Cardiac muscle cell (in vitro differentiated cells and primary cell): ENCODE measurements around the gene ZNF276. TPM values are rescaled to one million over a fixed set of nuclear protein-coding genes. Genes with fewer than 3 reads are reported as not detected.

Source experiments
- DNase-seq, 2 donors: peaks; one replicate each; pipeline versions ENCODE4 v3.0.0 to v3.0.0-alpha.2; 2010 to 2017; ENCODE audit warnings: low read depth in 1 of 2, low spot score in 1 of 2
- H3K27ac ChIP-seq: fragments of 200-600 bp; sonication (generic); 2 replicates; pipeline ENCODE4 v1.5.1; 2016
- H3K27me3 ChIP-seq: fragments of 200-600 bp; sonication (generic); 2 replicates; pipeline ENCODE4 v1.6.0; 2016; ENCODE audit warnings: control low read depth
- H3K36me3 ChIP-seq: fragments of 200-600 bp; sonication (generic); 2 replicates; pipeline ENCODE4 v1.5.1; 2016; ENCODE audit warnings: control low read depth
- H3K4me1 ChIP-seq: fragments of 200-600 bp; sonication (generic); 2 replicates; pipeline ENCODE4 v1.8.1; 2017; ENCODE audit warnings: low read depth, mild to moderate bottlenecking, mixed run types
- H3K4me3 ChIP-seq: fragments of 200-600 bp; sonication (generic); 2 replicates; pipeline ENCODE4 v1.5.1; 2016; ENCODE audit warnings: mild to moderate bottlenecking
- H3K9me3 ChIP-seq: fragments of 200-600 bp; sonication (generic); 2 replicates; pipeline ENCODE4 v1.5.1; 2017; ENCODE audit warnings: low read depth, mild to moderate bottlenecking, control low read depth
- polyA plus RNA-seq: library from polyadenylated mRNA; unstranded; fragments of >200 nt; fragmentation: Nextera tagmentation; extraction: Ambion mirVana; gene quantifications from 2 replicates; pipeline ENCODE4 v1.2.1, GENCODE V29; 2016
- total RNA-seq: library from RNA; depleted of rRNA; stranded (reverse); fragments of >200 nt; gene quantifications from 2 replicates; pipeline ENCODE4 v1.2.3, GENCODE V29; 2016
- TF ChIP-seq, protein P1 (sequence below): IDR thresholded peaks from 2 replicates; pipeline ENCODE4 v1.5.1; 2012; ENCODE audit warnings: low read depth, mild to moderate bottlenecking, low read length

Gene ZNF276
- total and polyA plus RNA-seq, 2 experiments from 2014 or later = 16.2 to 43.2 TPM

DNA sequence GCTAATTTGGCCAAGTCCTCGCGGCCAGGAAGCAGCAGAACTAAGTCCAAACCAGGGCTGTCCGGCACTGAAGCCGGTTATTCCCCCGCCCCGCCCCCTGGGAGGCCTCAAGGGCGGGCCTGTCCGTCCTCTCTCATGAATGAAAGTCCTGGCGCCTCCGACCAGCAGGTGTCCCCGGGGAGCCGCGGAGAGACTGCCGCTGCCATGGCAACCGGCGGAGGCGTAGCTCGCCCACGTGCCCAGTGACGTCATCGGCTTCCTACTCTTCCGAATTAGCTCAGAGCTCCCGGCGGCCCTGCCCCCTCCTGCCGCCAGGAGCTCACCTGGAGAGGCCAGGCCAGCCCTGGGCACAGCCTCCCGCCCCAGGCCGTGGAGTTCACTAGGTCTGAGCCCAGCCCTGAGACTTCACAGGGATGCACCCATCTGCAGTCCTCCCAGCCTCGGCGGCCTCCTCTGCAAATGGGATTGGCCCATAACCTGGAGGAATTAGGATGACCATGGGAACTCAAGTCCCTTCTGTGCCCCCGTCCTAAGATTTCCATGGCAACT is 21.2 kb upstream of the ZNF276 start:
- Histone ChIP-seq H3K4me1 (peaks cover 8% of the 10 kb centered on the region), H3K9me3 (no peaks in the 10 kb centered on the region), H3K36me3 (no peaks in the 10 kb centered on the region), H3K4me3 (peak overlapping the region; percentile 49), H3K27ac (peak overlapping the region; percentile 53), H3K27me3 (no peaks in the 10 kb centered on the region)
- TF ChIP-seq, protein P1, sequence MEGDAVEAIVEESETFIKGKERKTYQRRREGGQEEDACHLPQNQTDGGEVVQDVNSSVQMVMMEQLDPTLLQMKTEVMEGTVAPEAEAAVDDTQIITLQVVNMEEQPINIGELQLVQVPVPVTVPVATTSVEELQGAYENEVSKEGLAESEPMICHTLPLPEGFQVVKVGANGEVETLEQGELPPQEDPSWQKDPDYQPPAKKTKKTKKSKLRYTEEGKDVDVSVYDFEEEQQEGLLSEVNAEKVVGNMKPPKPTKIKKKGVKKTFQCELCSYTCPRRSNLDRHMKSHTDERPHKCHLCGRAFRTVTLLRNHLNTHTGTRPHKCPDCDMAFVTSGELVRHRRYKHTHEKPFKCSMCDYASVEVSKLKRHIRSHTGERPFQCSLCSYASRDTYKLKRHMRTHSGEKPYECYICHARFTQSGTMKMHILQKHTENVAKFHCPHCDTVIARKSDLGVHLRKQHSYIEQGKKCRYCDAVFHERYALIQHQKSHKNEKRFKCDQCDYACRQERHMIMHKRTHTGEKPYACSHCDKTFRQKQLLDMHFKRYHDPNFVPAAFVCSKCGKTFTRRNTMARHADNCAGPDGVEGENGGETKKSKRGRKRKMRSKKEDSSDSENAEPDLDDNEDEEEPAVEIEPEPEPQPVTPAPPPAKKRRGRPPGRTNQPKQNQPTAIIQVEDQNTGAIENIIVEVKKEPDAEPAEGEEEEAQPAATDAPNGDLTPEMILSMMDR = peak; percentile 56
- peak; percentile 98 to 100 for DNase-seq

- Histone ChIP-seq H3K4me3 (peak overlapping the region; percentile 49), H3K36me3 (no peaks in the 10 kb centered on the region), H3K27ac (peak overlapping the region; percentile 53), H3K9me3 (no peaks in the 10 kb centered on the region), H3K27me3 (no peaks in the 10 kb centered on the region), H3K4me1 (peaks cover 8% of the 10 kb centered on the region)
- DNase-seq = peak; percentile 36 to 74
- TF ChIP-seq, protein P1 = peak; percentile 22
Observed at GRCh38 chr16:89700649-89701424, 20.5 kb upstream of the ZNF276 start.

- Histone ChIP-seq H3K36me3 (no peaks in the 10 kb centered on the region), H3K9me3 (no peaks in the 10 kb centered on the region), H3K4me3 (peak within 1 kb of the TSS; percentile 49), H3K4me1 (peaks cover 8% of the 10 kb centered on the region), H3K27ac (peak within 1 kb of the TSS; percentile 53), H3K27me3 (no peaks in the 10 kb centered on the region)
- TF ChIP-seq, protein P1 = no peak
- DNase-seq = peak; percentile 82 to 97
Observed at GRCh38 chr16:89701425-89702406, 19.6 kb upstream of the ZNF276 start, which contains the start of gene SPATA2L. SPATA2L (minus strand) TSS chr16:89701705; CDS start chr16:89701232, 473 bp downstream.

DNA sequence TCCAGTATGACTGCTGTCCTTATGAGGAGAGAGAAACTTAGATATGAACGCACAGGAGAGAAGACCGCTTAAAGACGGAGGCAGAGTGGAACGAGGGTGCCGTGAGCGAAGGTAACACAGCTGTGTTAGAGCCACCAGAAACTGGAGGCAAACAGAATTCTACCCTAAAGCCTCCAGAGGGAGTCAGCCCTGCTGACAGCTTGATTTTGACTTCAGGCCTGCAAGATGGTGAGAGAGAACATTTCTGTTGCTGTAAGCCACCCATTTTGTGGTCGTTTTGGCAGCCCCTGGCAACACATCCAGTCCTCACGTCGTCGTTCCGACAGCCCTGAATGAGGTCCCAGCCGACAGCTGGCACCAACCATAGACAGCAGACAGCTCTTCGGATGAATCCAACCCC is 17.1 kb upstream of the ZNF276 start:
- Histone ChIP-seq H3K4me1 (peaks cover 8% of the 10 kb centered on the region), H3K27me3 (no peaks in the 10 kb centered on the region), H3K27ac (no peak overlapping the region), H3K9me3 (no peaks in the 10 kb centered on the region), H3K36me3 (no peaks in the 10 kb centered on the region), H3K4me3 (no peak overlapping the region)
- DNase-seq = no peak
- TF ChIP-seq, protein P1 = no peak

GRCh38 chr16:89705006-89705405 is 16.3 kb upstream of the ZNF276 start:
- H3K9me3 ChIP-seq = no peaks in the 10 kb centered on the region
- peaks cover 4% of the 10 kb centered on the region for H3K4me1 ChIP-seq
- TF ChIP-seq, protein P1 = no peak
- H3K4me3 ChIP-seq = no peak overlapping the region
- H3K36me3 ChIP-seq = no peaks in the 10 kb centered on the region
- no peak for DNase-seq
- no peak overlapping the region for H3K27ac ChIP-seq
- H3K27me3 ChIP-seq = no peaks in the 10 kb centered on the region
